NCI-H1092 (cell line): ENCODE results near the gene ILKAP.

Source experiments
- DNase-seq: peaks from one replicate; lab custom pipeline; 2025; lab: John Stamatoyannopoulos, UW

Gene ILKAP

GRCh38 chr2:238237431-238238135 lies 34.1 kb upstream of the ILKAP start:
- DNase-seq: no peak

- no peak for DNase-seq
Measured at GRCh38 chr2:238236571-238236970, 33.1 kb upstream of the ILKAP start.

GRCh38 chr2:238235856-238236255 lies 32.4 kb upstream of the ILKAP start:
- DNase-seq: no peak

GRCh38 chr2:238235331-238235732 lies 31.8 kb upstream of the ILKAP start:
- DNase-seq: no peak

GRCh38 chr2:238233625-238234024 lies 30.1 kb upstream of the ILKAP start:
- no peak for DNase-seq

- no peak for DNase-seq
Measured at GRCh38 chr2:238231809-238232208, 28.3 kb upstream of the ILKAP start.

GRCh38 chr2:238231251-238231793 lies 27.8 kb upstream of the ILKAP start:
- no peak for DNase-seq

GRCh38 chr2:238230699-238231098 lies 27.2 kb upstream of the ILKAP start:
- no peak for DNase-seq

GRCh38 chr2:238228700-238229099 lies 25.2 kb upstream of the ILKAP start:
- DNase-seq: no peak

GRCh38 chr2:238227587-238228032 lies 24.1 kb upstream of the ILKAP start:
- no peak for DNase-seq

- no peak for DNase-seq
Measured at GRCh38 chr2:238226698-238227586, 23.4 kb upstream of the ILKAP start.

GRCh38 chr2:238225911-238226697 lies 22.6 kb upstream of the ILKAP start:
- no peak for DNase-seq

- no peak for DNase-seq
Measured at GRCh38 chr2:238225121-238225520, 21.6 kb upstream of the ILKAP start.

GRCh38 chr2:238224356-238225035 lies 21.0 kb upstream of the ILKAP start:
- no peak for DNase-seq

- no peak for DNase-seq
Measured at GRCh38 chr2:238220892-238221521, 17.5 kb upstream of the ILKAP start.

GRCh38 chr2:238220274-238220891 lies 16.9 kb upstream of the ILKAP start:
- DNase-seq: no peak

GRCh38 chr2:238216651-238217184 lies 13.2 kb upstream of the ILKAP start:
- no peak for DNase-seq

- no peak for DNase-seq
Measured at GRCh38 chr2:238207006-238207405, 3.5 kb upstream of the ILKAP start.

- DNase-seq: no peak
Measured at GRCh38 chr2:238203973-238204683, 633 bp upstream of the ILKAP start.
